Esophagus muscularis mucosa (tissue), 4 donors: Measurements from ENCODE around the gene XDH. TPM values are rescaled to one million over a fixed set of nuclear protein-coding genes. Genes with fewer than 3 reads are reported as not detected.

Source experiments
- DNase-seq: peaks from one replicate; pipeline ENCODE4 v3.0.0-alpha.2; 2017; ENCODE audit errors: extremely low spot score
- H3K27ac ChIP-seq, 4 donors: fragments of 200-600 bp; sonication (generic); replicated peaks in 1 of 4; 1 replicate in 3 of 4; 2 replicates in 1 of 4; pipeline ENCODE4 v1.5.1; 2016 to 2019; ENCODE audit warnings: mild to moderate bottlenecking in 1 of 4
- H3K27me3 ChIP-seq, 4 donors: fragments of 200-600 bp; sonication (generic); one replicate each; pipeline versions ENCODE4 v1.5.1 to v1.6.0; 2016 to 2019
- H3K36me3 ChIP-seq, 4 donors: fragments of 200-600 bp; sonication (generic); one replicate each; pipeline ENCODE4 v1.5.1; 2016 to 2019
- H3K4me1 ChIP-seq, 4 donors: fragments of 200-600 bp; sonication (generic); one replicate each; pipeline ENCODE4 v1.5.1; 2016 to 2019
- H3K4me3 ChIP-seq, 4 donors: fragments of 200-600 bp; sonication (generic); 1 replicate in 2 of 4; 2 replicates in 2 of 4; pipeline ENCODE4 v1.5.1; 2016 to 2019; ENCODE audit warnings: mild to moderate bottlenecking in 4 of 4, moderate library complexity in 1 of 4
- H3K9me3 ChIP-seq, 4 donors: fragments of 200-600 bp; sonication (generic); 1 replicate in 3 of 4; 2 replicates in 1 of 4; pipeline ENCODE4 v1.5.1; 2016 to 2019
- EP300 ChIP-seq: sonication (generic); formaldehyde crosslinking; IDR thresholded peaks from one replicate; pipeline ENCODE4 v1.6.1; 2017; ENCODE audit warnings: antibody characterized with exemption
- POLR2A ChIP-seq: fragments of 450-650 bp; IDR thresholded peaks from one replicate; pipeline ENCODE4 v1.6.1; 2017; ENCODE audit warnings: antibody characterized with exemption, moderate library complexity, mild to moderate bottlenecking, low read depth
- POLR2AphosphoS5 ChIP-seq, 2 donors: sonication (generic); formaldehyde crosslinking; IDR thresholded peaks; one replicate each; pipeline ENCODE4 v1.6.1; 2017; ENCODE audit warnings: antibody characterized with exemption in 2 of 2
- WGBS: methylation state at CpG from one replicate; pipeline ENCODE4 v1.1.5; 2018; 5-methylcytosine and 5-hydroxymethylcytosine counted together
- intact Hi-C: fragments of 100-400 bp; cut with DNase I; formaldehyde crosslinking; loops from one replicate; pipeline ENCODE4 v1.15.1; 2023
- total RNA-seq, 4 donors: library from RNA; depleted of rRNA; stranded (reverse); fragments of >200 nt; gene quantifications; one replicate each; pipeline versions ENCODE4 v1.1.0 to v1.2.1, GENCODE V29; 2016
- TF ChIP-seq, protein P1 (sequence below), 3 experiments: fragments of 200-600 bp in 2 of 3; fragments of 450-650 bp in 1 of 3; sonication (generic) in 2 of 3; IDR thresholded peaks; one replicate each; pipeline ENCODE4 v1.5.1; 2017 to 2019; ENCODE audit warnings: antibody characterized with exemption in 3 of 3, mild to moderate bottlenecking in 2 of 3, moderate library complexity in 1 of 3

The XDH gene
- total RNA-seq, 4 donors from 2014 or later = 0.17 TPM; not detected in 3

DNA sequence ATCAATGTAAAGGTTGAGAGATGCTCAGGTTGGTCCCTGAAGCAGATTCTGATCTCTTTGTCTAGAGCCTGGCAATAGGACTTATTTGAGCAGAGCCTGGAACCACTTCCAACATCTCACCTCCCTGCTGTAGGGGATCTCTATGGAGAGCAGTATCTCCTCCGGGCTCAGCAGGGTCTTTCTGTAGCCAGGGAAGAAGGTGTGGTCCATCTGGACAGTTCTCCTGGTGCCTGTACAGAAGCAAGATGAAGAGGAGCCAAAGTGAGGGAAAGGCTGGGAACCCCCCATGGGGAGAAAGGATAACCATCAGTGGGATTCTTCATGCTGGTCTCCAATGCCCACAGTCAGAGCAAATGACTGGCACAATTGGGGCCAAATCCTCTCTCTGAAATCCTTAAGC is 34.8 kb downstream of the XDH start:
- no peaks in the 10 kb centered on the region for H3K36me3 ChIP-seq
- no peak overlapping the region for H3K27ac ChIP-seq
- no peak overlapping the region for H3K4me3 ChIP-seq
- H3K9me3 ChIP-seq = no peaks in the 10 kb centered on the region
- TF ChIP-seq POLR2A (no peak), POLR2AphosphoS5 (IDR thresholded peaks at IDR 0.05) (no peak)
- WGBS = 86% methylated on average over 1 of the region's 1 CpG
- intact Hi-C loops = no loop called here
- DNase-seq = peak; percentile 60
- no peaks in the 10 kb centered on the region for H3K4me1 ChIP-seq
- peaks cover 0 to 5% (median 0%) of the 10 kb centered on the region in 4 donors for H3K27me3 ChIP-seq

DNA sequence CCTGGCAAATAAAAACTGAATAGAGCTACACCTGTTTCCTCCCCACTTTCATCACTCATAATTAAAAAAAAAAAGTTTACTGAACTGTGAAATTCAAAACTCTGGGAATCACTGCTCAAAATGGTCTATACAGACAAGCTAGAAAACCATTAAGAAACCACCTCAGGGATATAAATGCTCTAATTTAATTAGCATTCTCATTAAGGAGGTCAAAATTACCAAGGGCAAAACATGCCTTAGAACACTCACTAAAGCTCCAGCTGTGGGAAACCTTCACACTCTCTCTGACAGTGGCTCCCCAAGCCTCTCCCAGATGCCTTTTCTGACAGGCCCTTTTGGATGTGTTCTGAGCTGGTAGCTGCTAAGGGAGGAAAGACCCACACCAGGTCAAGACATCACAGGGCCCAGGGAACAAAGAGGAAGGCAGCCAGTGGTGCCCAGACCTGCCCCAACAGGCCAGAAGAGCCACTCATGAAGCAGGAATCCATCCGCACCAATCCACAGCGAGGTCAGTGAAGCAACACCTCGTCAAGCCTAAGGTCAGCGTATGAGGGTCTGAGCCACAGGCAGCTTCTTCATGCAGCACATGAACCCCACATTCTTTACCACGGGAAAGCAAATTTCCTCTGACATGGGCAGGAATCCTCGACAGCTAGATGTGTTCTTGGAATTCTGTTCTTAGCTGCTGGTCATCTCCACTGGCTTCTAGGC is 35.6 kb downstream of the XDH start:
- Histone ChIP-seq H3K4me3 (no peak overlapping the region), H3K36me3 (no peaks in the 10 kb centered on the region)
- WGBS = 90% methylated on average over 6 of the region's 6 CpGs

DNA sequence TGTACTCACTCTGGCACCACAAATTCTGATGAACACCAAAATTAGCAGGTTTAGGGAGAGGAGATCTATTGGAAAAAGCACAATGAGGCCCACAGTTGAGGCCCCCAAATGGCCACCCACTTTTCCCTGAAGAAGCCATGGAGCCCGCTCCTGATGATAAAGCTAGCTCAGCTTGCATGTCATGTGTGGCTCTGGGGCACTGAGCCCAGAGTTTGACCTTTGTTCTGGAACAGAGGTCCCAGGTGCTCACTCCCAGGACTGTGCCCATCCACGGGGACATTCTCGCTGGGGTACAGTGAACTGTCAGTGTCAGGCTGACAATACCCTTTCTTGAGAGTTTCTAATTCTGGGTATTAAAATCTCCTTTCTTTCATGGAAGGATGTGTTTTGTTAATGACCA is 36.2 kb downstream of the XDH start:
- no peak overlapping the region for H3K27ac ChIP-seq
- H3K9me3 ChIP-seq = no peaks in the 10 kb centered on the region
- 100% methylated on average over 3 of the region's 3 CpGs for whole genome bisulfite sequencing
- no peak overlapping the region for H3K4me3 ChIP-seq
- H3K36me3 ChIP-seq = no peaks in the 10 kb centered on the region
- no peak for TF ChIP-seq POLR2AphosphoS5 (IDR thresholded peaks at IDR 0.05)
- no peak for TF ChIP-seq EP300
- no peak for TF ChIP-seq POLR2A
- TF ChIP-seq, protein P1, sequence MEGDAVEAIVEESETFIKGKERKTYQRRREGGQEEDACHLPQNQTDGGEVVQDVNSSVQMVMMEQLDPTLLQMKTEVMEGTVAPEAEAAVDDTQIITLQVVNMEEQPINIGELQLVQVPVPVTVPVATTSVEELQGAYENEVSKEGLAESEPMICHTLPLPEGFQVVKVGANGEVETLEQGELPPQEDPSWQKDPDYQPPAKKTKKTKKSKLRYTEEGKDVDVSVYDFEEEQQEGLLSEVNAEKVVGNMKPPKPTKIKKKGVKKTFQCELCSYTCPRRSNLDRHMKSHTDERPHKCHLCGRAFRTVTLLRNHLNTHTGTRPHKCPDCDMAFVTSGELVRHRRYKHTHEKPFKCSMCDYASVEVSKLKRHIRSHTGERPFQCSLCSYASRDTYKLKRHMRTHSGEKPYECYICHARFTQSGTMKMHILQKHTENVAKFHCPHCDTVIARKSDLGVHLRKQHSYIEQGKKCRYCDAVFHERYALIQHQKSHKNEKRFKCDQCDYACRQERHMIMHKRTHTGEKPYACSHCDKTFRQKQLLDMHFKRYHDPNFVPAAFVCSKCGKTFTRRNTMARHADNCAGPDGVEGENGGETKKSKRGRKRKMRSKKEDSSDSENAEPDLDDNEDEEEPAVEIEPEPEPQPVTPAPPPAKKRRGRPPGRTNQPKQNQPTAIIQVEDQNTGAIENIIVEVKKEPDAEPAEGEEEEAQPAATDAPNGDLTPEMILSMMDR (IDR thresholded peaks at IDR 0.05) = no peak
- H3K4me1 ChIP-seq = no peaks in the 10 kb centered on the region
- peaks cover 0 to 5% (median 0%) of the 10 kb centered on the region in 4 donors for H3K27me3 ChIP-seq
- intact Hi-C loops = no loop called here
- peak; percentile 53 for DNase-seq

More for the DNA sequence above, 35.6 kb downstream of the XDH start:
- H3K4me1 ChIP-seq = no peaks in the 10 kb centered on the region
- DNase-seq = peak; percentile 90
- intact Hi-C loops = no loop called here
- H3K9me3 ChIP-seq = no peaks in the 10 kb centered on the region
- no peak overlapping the region for H3K27ac ChIP-seq
- TF ChIP-seq, protein P1 (IDR thresholded peaks at IDR 0.05) = no peak
- TF ChIP-seq EP300 (no peak), POLR2A (no peak), POLR2AphosphoS5 (IDR thresholded peaks at IDR 0.05) (no peak)
- H3K27me3 ChIP-seq = peaks cover 0 to 5% (median 0%) of the 10 kb centered on the region in 4 donors

DNA sequence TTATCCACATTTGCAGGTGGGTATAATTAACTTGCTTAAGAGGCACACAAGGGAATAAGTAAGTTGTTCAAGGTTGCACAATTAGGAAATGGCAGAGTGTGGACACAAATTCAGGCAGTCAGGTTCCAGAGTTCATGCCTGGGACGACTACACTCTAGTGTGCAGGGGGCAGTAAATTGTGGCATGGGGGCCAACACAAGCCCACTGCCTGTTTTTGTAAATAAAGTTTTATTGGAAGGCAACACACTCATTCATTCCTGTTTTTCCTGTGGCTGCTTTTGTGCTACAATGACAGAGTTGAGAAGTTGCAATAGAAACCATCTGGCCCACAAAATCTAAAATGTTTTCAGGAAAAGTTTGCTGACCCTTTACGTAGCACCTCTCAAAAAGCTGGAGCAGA is 41.4 kb downstream of the XDH start:
- TF ChIP-seq, protein P1 (IDR thresholded peaks at IDR 0.05) = no peak
- no peak for TF ChIP-seq EP300
- TF ChIP-seq POLR2AphosphoS5 (IDR thresholded peaks at IDR 0.05) = no peak
- no peak for TF ChIP-seq POLR2A
- no peak for DNase-seq
- Histone ChIP-seq H3K27me3 (no peaks in the 10 kb centered on the region), H3K4me1 (no peaks in the 10 kb centered on the region), H3K4me3 (no peak overlapping the region), H3K36me3 (no peaks in the 10 kb centered on the region), H3K9me3 (no peaks in the 10 kb centered on the region), H3K27ac (no peak overlapping the region)
- 73% methylated on average over 2 of the region's 2 CpGs for WGBS
- intact Hi-C loops = no loop called here

DNA sequence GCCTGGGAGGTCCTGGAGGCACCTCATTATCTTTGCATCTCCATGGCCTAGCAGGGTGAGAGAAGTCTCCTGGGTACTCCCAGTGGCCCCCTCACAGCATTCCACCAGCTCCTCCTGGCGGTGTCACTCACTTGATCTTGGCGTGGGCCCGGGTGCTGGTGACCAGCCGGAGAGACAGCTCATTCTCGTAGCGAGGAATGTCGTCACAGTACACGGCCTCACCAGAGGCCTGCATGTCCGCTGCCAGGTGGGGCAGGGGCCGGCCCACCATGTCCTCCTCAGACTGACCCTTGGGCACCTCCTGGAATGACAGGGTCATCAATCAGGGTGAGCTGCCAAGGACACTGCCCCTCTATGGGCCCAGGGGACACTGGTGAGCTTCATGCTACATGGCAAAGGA is 42.4 kb downstream of the XDH start:
- Histone ChIP-seq H3K4me3 (no peak overlapping the region), H3K9me3 (no peaks in the 10 kb centered on the region), H3K36me3 (no peaks in the 10 kb centered on the region), H3K27me3 (no peaks in the 10 kb centered on the region), H3K4me1 (no peaks in the 10 kb centered on the region), H3K27ac (no peak overlapping the region)
- DNase-seq = peak; percentile 78
- no peak for TF ChIP-seq EP300
- TF ChIP-seq, protein P1 (IDR thresholded peaks at IDR 0.05) = no peak
- no peak for TF ChIP-seq POLR2A
- TF ChIP-seq POLR2AphosphoS5 (IDR thresholded peaks at IDR 0.05) = no peak
- intact Hi-C loops = no loop called here
- WGBS = 72% methylated on average over 2 of the region's 10 CpGs
